Transverse colon (tissue), 4 donors: ENCODE data around the gene ONECUT2. TPM values are rescaled to one million over a fixed set of nuclear protein-coding genes. Genes with fewer than 3 reads are reported as not detected.

Source experiments
- DNase-seq: peaks from one replicate; pipeline ENCODE4 v3.0.0-alpha.2; 2019
- H3K27ac ChIP-seq, 4 donors: fragments of 200-600 bp; sonication (generic); 2 replicates each; pipeline ENCODE4 v1.5.1; 2016 to 2018; ENCODE audit warnings: inconsistent platforms in 4 of 4
- H3K27me3 ChIP-seq: fragments of 200-600 bp; sonication (generic); 2 replicates; pipeline ENCODE4 v1.5.1; 2017; ENCODE audit warnings: inconsistent platforms
- H3K36me3 ChIP-seq, 4 donors: fragments of 200-600 bp; sonication (generic); 2 replicates each; pipeline ENCODE4 v1.5.1; 2017 to 2019; ENCODE audit warnings: inconsistent platforms in 4 of 4
- H3K4me1 ChIP-seq, 4 donors: fragments of 200-600 bp; sonication (generic); 2 replicates each; pipeline ENCODE4 v1.5.1; 2017 to 2020; ENCODE audit warnings: inconsistent platforms in 4 of 4
- H3K4me3 ChIP-seq, 4 donors: fragments of 200-600 bp; sonication (generic); 1 replicate in 1 of 4; 2 replicates in 3 of 4; pipeline versions ENCODE4 v1.5.1 to v1.6.1; 2017 to 2019; ENCODE audit warnings: inconsistent platforms in 4 of 4
- H3K9me3 ChIP-seq, 2 donors: fragments of 200-600 bp; sonication (generic); 2 replicates each; pipeline ENCODE4 v1.5.1; 2017 to 2019; ENCODE audit warnings: inconsistent platforms in 2 of 2
- EP300 ChIP-seq: sonication (generic); formaldehyde crosslinking; IDR thresholded peaks from one replicate; pipeline ENCODE4 v1.6.1; 2017; ENCODE audit warnings: antibody characterized with exemption, low read depth
- POLR2A ChIP-seq: fragments of 450-650 bp; IDR thresholded peaks from one replicate; pipeline ENCODE4 v1.6.1; 2016; ENCODE audit warnings: antibody characterized with exemption, mild to moderate bottlenecking, moderate library complexity
- POLR2AphosphoS5 ChIP-seq, 3 donors: sonication (generic); formaldehyde crosslinking; IDR thresholded peaks; one replicate each; pipeline ENCODE4 v1.6.1; 2016; ENCODE audit warnings: antibody characterized with exemption in 3 of 3
- WGBS, 2 donors: methylation state at CpG; one replicate each; pipeline ENCODE4 v1.1.5; 2018; ENCODE audit warnings: low coverage in 1 of 2; 5-methylcytosine and 5-hydroxymethylcytosine counted together
- in situ Hi-C, 4 donors: fragments of 200-750 bp; cut with MboI; loops; one replicate each; pipeline versions ENCODE4 v1.15.0 to v1.15.1; 2017; ENCODE audit warnings: low sequenced_read_pairs in 3 of 4, low pct_ligation_motif_present in 1 of 4, low pct_unique_long_range_greater_than_20kb in 1 of 4
- intact Hi-C: fragments of 100-400 bp; cut with DNase I; formaldehyde crosslinking; loops from one replicate; pipeline ENCODE4 v1.15.1; 2023; ENCODE audit warnings: low total_unique reads
- total RNA-seq, 4 donors: library from RNA; depleted of rRNA; stranded (reverse); fragments of >200 nt; gene quantifications; one replicate each; pipeline ENCODE4 v1.1.0, GENCODE V29; 2016
- TF ChIP-seq, protein P1 (sequence below), 5 experiments: fragments of 200-600 bp in 3 of 5; fragments of 450-650 bp in 2 of 5; sonication (generic) in 3 of 5; IDR thresholded peaks; 1 replicate in 2 of 5; 2 replicates in 3 of 5; pipeline ENCODE4 v1.5.1; 2016 to 2017; ENCODE audit warnings: antibody characterized with exemption in 5 of 5, inconsistent platforms in 3 of 5, mild to moderate bottlenecking in 2 of 5, moderate library complexity in 1 of 5

Gene ONECUT2
- total RNA-seq, 4 donors from 2014 or later, result 0.14 to 0.48 TPM; not detected in 2

DNA sequence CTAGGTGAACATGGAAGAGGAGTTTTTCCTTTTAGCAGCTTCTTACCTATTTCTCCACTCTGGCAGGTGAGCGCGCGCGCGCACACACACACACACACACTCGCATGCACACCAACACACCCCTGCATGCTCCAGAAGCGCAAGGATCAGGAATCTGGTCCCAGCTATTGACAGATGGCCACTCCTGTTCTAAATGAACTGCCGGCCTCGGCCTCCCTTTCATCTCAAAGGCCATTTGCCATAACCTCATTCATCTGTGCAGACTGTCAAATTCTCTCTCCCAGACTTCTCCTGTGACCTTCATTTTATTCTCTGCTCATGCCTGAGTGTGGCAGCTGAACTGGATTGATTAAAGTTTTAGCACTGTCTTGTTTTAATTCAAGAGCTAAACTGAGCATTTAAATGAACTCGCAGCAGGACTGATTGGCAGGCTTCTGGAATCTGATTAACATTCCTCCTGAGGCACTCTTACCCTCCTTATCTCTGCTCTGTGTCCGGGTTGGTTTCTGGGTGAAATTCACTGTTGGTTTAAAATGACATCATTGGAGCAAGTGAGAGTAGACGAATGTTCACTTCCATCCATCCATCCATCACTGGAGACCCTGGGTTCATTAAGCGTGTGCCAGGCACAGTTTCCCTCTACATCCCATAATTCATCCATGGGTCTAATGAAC is 92.5 kb downstream of the ONECUT2 start:
- WGBS, 2 donors, result 67 to 74% methylated on average over 10 to 13 of the region's 13 CpGs

DNA sequence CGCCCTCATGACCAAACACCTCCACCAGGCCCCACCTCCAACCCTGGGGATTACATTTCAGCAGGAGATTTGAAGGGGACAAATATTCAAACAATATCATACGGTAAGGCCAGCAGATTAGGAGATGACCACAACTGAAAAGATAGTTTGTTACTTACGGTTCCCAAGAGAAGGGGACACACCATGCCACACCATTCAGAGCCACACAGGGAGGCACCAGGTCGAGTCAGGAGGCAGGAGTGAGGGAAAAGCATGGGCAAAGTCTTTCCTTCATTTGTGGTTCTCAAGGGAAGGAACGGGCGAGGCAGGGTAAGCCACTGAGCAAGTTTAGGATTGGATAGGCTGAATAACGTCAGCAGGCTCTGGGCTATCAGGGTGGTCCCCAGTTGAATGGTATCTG is 94.0 kb downstream of the ONECUT2 start:
- H3K4me3 ChIP-seq, result no peak overlapping the region
- H3K36me3 ChIP-seq, result no peaks in the 10 kb centered on the region
- 74% methylated on average over 7 of the region's 7 CpGs; no CpG with 5 or more reads in 1 of the 2 donors for WGBS, 2 donors
- TF ChIP-seq POLR2AphosphoS5 (IDR thresholded peaks at IDR 0.05) (no peak), POLR2A (no peak), EP300 (no peak)
- TF ChIP-seq, protein P1, sequence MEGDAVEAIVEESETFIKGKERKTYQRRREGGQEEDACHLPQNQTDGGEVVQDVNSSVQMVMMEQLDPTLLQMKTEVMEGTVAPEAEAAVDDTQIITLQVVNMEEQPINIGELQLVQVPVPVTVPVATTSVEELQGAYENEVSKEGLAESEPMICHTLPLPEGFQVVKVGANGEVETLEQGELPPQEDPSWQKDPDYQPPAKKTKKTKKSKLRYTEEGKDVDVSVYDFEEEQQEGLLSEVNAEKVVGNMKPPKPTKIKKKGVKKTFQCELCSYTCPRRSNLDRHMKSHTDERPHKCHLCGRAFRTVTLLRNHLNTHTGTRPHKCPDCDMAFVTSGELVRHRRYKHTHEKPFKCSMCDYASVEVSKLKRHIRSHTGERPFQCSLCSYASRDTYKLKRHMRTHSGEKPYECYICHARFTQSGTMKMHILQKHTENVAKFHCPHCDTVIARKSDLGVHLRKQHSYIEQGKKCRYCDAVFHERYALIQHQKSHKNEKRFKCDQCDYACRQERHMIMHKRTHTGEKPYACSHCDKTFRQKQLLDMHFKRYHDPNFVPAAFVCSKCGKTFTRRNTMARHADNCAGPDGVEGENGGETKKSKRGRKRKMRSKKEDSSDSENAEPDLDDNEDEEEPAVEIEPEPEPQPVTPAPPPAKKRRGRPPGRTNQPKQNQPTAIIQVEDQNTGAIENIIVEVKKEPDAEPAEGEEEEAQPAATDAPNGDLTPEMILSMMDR (IDR thresholded peaks at IDR 0.05), result no peak
- no peaks in the 10 kb centered on the region for H3K4me1 ChIP-seq
- no peak overlapping the region for H3K27ac ChIP-seq
- no peaks in the 10 kb centered on the region for H3K27me3 ChIP-seq
- no peak for DNase-seq
- no peaks in the 10 kb centered on the region for H3K9me3 ChIP-seq
- in situ Hi-C loops (no loop called here), intact Hi-C loops (no loop called here)

More for the DNA sequence above, 92.5 kb downstream of the ONECUT2 start:
- in situ Hi-C loops, result no loop called here
- Histone ChIP-seq H3K27ac (no peak overlapping the region), H3K27me3 (no peaks in the 10 kb centered on the region), H3K36me3 (no peaks in the 10 kb centered on the region), H3K4me1 (no peaks in the 10 kb centered on the region), H3K9me3 (no peaks in the 10 kb centered on the region), H3K4me3 (no peak overlapping the region)
- DNase-seq, result no peak
- intact Hi-C loops, result no loop called here
- no peak for TF ChIP-seq POLR2A
- TF ChIP-seq EP300, result no peak
- TF ChIP-seq POLR2AphosphoS5 (IDR thresholded peaks at IDR 0.05), result no peak
- TF ChIP-seq, protein P1 (IDR thresholded peaks at IDR 0.05), result no peak

DNA sequence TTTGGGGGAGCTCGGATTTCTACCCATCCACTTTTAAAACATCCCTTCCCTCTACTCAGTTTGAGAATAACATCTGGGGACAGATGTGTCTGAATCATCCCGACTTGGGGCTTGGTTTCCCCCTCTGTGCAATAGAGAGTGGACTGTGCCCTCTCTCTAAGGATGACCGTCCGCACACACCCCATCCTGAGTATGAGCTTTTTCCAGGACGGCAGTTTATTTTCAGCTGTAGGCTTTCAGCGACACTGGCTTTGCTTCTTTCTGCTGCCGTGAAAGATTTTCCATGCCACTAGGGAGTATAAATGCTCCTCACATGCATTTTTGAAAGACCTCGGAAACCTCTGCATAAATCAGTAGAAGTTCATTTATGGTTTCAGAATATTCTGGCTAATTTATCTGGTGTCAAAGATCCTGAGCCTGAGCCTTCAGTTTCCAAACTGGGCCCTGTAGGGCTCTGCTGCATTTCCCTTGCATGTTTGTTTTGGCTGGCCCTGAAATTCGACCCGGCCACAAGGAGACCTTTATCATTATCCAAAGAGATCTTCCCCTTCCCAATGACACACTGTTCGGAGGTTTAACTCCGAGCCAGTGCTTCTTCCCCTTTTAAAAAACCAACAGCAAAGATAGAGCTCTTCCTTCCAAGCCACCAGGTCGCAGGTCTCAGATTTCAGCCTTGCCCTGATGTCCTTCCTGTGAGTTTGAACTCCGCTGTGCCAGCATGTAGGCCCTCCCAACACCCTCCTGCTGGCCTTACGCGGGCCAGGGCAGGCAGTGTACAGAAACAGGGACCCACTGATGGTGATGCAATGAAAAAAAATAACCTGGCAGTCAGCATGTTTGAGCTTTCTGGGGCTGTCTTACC is 98.1 kb downstream of the ONECUT2 start:
- intact Hi-C loops, result no loop called here
- Histone ChIP-seq H3K4me1 (no peaks in the 10 kb centered on the region), H3K27me3 (no peaks in the 10 kb centered on the region), H3K36me3 (no peaks in the 10 kb centered on the region), H3K27ac (no peak overlapping the region), H3K4me3 (no peak overlapping the region), H3K9me3 (no peaks in the 10 kb centered on the region)
- in situ Hi-C loops, result no loop called here
- DNase-seq, result no peak
- WGBS, 2 donors, result 66 to 69% methylated on average over 6 to 16 of the region's 16 CpGs
- TF ChIP-seq EP300 (no peak), POLR2A (no peak), POLR2AphosphoS5 (IDR thresholded peaks at IDR 0.05) (no peak)
- TF ChIP-seq, protein P1 (IDR thresholded peaks at IDR 0.05), result no peak

DNA sequence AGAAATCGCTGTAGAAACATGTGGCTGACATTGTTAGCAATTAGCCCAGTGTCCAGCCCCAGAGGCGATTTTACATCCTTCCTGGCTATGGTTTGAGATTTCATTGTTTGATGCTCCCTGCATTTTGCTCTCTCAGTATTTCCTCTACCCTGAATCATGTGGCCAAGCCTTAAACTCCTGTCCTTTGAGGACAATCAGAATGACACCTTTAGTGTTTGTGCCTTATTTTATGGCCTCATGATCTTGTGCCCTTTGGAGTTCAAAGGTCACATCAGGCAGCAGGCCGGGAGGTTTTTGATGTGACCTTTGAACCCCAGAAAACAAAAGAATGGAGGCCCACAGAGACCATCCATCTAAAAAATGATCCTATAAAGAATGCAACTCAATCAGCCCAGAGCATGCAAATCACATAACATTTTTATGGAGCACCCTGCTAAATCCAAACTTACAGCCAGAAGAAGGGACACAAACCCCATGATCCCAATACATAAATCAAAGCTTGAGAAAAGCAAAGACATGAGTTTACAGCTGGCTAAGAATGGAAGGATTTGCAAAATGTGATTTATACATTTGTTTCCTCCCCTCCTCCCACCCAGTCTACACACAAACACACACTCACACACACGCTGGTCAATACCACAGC is 98.8 kb downstream of the ONECUT2 start:
- intact Hi-C loops, result no loop called here
- 60 to 66% methylated on average over 1 to 4 of the region's 4 CpGs for WGBS, 2 donors
- Histone ChIP-seq H3K27me3 (no peaks in the 10 kb centered on the region), H3K4me3 (no peak overlapping the region), H3K4me1 (no peaks in the 10 kb centered on the region), H3K27ac (no peak overlapping the region), H3K36me3 (no peaks in the 10 kb centered on the region), H3K9me3 (no peaks in the 10 kb centered on the region)
- in situ Hi-C loops, result no loop called here
- DNase-seq, result no peak
- TF ChIP-seq POLR2AphosphoS5 (IDR thresholded peaks at IDR 0.05) (no peak), EP300 (no peak), POLR2A (no peak)
- TF ChIP-seq, protein P1 (IDR thresholded peaks at IDR 0.05), result no peak
